ENCODE data around the gene PPP2CA.
"Not testable (repeated sequence)": the region's sequence is repeated elsewhere in the genome, so short reads cannot be mapped to it uniquely, and the experiment has no call there.

Gene PPP2CA

DNA sequence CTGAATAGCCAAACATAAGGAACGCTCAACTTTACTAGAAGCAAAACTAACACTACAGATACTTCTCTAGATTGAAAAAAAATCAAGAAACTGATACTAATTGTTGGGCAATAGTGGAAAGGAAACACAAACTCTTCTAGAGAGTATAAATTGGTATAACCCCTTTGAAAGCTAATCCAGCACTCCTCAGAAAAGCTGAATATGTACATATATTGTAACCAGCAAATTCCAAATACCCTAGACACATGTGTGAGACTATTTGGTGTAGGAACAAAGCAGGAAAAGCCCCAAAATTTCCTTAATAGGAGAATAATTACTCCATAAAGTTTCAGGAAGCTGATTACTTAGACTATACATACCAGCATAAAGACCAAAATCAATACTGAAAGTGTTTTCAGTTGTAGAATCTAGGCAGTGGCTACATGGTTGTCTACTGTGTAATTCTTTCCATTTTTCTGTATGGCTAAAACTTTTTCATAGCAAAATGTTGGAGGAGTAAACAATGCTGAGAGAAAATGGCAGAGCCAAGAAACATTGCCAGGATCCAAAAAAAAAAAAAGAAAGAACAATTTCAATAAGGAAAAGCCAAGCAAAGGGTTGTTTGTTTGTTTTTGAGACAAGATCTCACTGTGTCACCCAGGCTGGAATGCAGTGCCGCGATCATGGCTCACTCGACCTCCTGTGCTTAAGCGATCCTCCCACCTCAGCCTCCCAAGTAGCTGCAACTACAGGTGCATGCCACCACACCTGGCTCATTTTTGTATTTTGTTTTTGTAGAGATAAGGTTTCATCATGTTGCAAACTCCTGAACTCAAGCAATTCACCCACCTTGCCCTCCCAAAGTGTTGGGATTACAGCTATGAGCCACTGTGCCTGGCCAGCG is 64.1 kb downstream of the PPP2CA start:
- Mint-ChIP-seq H3K4me3 (no peak overlapping the region), H3K4me1 (peaks cover 4% of the 10 kb centered on the region), H3K9me3 (peaks cover 24% of the 10 kb centered on the region), H3K36me3 (ENCODE audit: low read depth) (peaks cover 87% of the 10 kb centered on the region), H3K27me3 (ENCODE audit: low read depth, poor library complexity) (no peaks in the 10 kb centered on the region), H3K27ac (no peak overlapping the region)
- TF ChIP-seq, protein P1, sequence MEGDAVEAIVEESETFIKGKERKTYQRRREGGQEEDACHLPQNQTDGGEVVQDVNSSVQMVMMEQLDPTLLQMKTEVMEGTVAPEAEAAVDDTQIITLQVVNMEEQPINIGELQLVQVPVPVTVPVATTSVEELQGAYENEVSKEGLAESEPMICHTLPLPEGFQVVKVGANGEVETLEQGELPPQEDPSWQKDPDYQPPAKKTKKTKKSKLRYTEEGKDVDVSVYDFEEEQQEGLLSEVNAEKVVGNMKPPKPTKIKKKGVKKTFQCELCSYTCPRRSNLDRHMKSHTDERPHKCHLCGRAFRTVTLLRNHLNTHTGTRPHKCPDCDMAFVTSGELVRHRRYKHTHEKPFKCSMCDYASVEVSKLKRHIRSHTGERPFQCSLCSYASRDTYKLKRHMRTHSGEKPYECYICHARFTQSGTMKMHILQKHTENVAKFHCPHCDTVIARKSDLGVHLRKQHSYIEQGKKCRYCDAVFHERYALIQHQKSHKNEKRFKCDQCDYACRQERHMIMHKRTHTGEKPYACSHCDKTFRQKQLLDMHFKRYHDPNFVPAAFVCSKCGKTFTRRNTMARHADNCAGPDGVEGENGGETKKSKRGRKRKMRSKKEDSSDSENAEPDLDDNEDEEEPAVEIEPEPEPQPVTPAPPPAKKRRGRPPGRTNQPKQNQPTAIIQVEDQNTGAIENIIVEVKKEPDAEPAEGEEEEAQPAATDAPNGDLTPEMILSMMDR (IDR thresholded peaks at IDR 0.05), result no peak
- no peak for DNase-seq

DNA sequence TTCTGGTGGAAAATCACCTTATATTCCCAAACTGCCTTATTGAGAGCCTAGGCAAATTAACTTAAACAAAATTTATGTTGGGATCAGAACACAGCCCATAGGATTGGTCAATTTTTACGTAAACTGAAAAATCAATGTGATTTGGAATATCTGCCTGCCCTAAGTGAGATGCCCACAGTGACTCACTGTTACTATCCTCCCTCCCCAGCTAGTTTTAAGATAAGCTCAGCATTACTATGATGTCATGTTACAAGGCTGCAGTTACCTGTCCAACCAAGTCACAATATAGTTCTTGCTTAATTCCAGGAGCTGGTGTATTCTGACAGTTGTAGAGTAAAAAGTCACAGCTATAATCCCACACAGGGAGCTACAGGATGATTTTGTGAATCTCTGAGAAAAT is 72.2 kb downstream of the PPP2CA start:
- H3K4me3 Mint-ChIP-seq, result no peak overlapping the region
- H3K9me3 Mint-ChIP-seq, result no peaks in the 10 kb centered on the region
- peaks cover 27% of the 10 kb centered on the region for H3K4me1 Mint-ChIP-seq
- no peak overlapping the region for H3K27ac Mint-ChIP-seq
- peaks cover 72% of the 10 kb centered on the region for H3K36me3 Mint-ChIP-seq (ENCODE audit: low read depth)
- TF ChIP-seq, protein P1 (IDR thresholded peaks at IDR 0.05), result no peak
- H3K27me3 Mint-ChIP-seq (ENCODE audit: low read depth, poor library complexity), result no peaks in the 10 kb centered on the region
- no peak for DNase-seq

DNA sequence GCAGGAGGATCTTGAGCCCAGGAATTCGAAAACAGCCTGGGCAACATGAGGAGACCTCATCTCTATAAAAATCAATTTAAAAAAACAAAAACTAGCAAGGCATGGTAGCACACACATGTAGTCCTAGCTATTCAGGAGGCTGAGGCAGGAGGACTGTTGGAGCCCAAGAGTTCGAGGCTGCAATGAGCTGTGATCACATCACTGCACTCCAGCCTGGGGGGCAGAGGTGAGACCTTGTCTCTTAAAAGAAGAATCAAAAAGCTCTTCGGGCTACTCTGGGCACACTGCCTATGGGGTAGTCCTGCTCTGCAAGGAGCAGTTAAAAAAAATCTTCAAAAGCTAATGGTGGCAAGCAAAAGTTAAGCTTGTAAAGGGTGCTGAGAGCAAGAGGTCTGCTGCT is 72.6 kb downstream of the PPP2CA start:
- TF ChIP-seq, protein P1 (IDR thresholded peaks at IDR 0.05), result no peak
- peaks cover 31% of the 10 kb centered on the region for H3K4me1 Mint-ChIP-seq
- no peak overlapping the region for H3K4me3 Mint-ChIP-seq
- peaks cover 68% of the 10 kb centered on the region for H3K36me3 Mint-ChIP-seq (ENCODE audit: low read depth)
- DNase-seq, result no peak
- no peaks in the 10 kb centered on the region for H3K27me3 Mint-ChIP-seq (ENCODE audit: low read depth, poor library complexity)
- no peaks in the 10 kb centered on the region for H3K9me3 Mint-ChIP-seq
- no peak overlapping the region for H3K27ac Mint-ChIP-seq

- peaks cover 38% of the 10 kb centered on the region for H3K4me1 Mint-ChIP-seq
- H3K27ac Mint-ChIP-seq; H3K4me3 Mint-ChIP-seq; DNase-seq; H3K27me3 Mint-ChIP-seq (ENCODE audit: low read depth, poor library complexity); H3K9me3 Mint-ChIP-seq: not testable (repeated sequence)
- H3K36me3 Mint-ChIP-seq (ENCODE audit: low read depth), result peaks cover 59% of the 10 kb centered on the region
Observed at GRCh38 chr5:134152173-134152832, 73.6 kb downstream of the PPP2CA start.

GRCh38 chr5:134151723-134152122 is 74.2 kb downstream of the PPP2CA start:
- DNase-seq, result no peak
- no peak overlapping the region for H3K27ac Mint-ChIP-seq
- peaks cover 44% of the 10 kb centered on the region for H3K4me1 Mint-ChIP-seq
- no peak overlapping the region for H3K4me3 Mint-ChIP-seq
- H3K36me3 Mint-ChIP-seq (ENCODE audit: low read depth), result peaks cover 59% of the 10 kb centered on the region
- peaks cover 6% of the 10 kb centered on the region for H3K27me3 Mint-ChIP-seq (ENCODE audit: low read depth, poor library complexity)
- TF ChIP-seq, protein P1 (IDR thresholded peaks at IDR 0.05), result no peak
- H3K9me3 Mint-ChIP-seq, result no peaks in the 10 kb centered on the region

- DNase-seq, result no peak
- Mint-ChIP-seq H3K27ac (peak overlapping the region; percentile 73), H3K27me3 (ENCODE audit: low read depth, poor library complexity) (peaks cover 6% of the 10 kb centered on the region), H3K9me3 (no peaks in the 10 kb centered on the region), H3K36me3 (ENCODE audit: low read depth) (peaks cover 48% of the 10 kb centered on the region), H3K4me1 (peaks cover 51% of the 10 kb centered on the region), H3K4me3 (no peak overlapping the region)
- TF ChIP-seq, protein P1 (IDR thresholded peaks at IDR 0.05), result no peak
Observed at GRCh38 chr5:134149571-134150303, 76.1 kb downstream of the PPP2CA start.

All from nephron progenitor cell (in vitro differentiated cells).